Caki2 (cell line): ENCODE results near the gene MAST2. TPM values are rescaled to one million over a fixed set of nuclear protein-coding genes. Genes with fewer than 3 reads are reported as not detected.
A peak's percentile ranks its signal among the peaks of the same experiment; 100 is the strongest.
"Not testable (repeated sequence)": the region's sequence is repeated elsewhere in the genome, so short reads cannot be mapped to it uniquely, and the experiment has no call there.

Source experiments
- DNase-seq: peaks from one replicate; pipeline ENCODE4 v3.0.0-alpha.2; 2015; ENCODE audit warnings: low read depth
- in situ Hi-C: cut with HindIII; loops from 2 replicates; pipeline ENCODE4 v1.10.0; 2016; ENCODE audit warnings: low sequenced_read_pairs, low pct_unique_long_range_greater_than_20kb, mixed read lengths
- total RNA-seq: library from RNA; depleted of rRNA; stranded (reverse); fragments of >200 nt; shearing (Covaris generic); gene quantifications from 2 replicates; pipeline ENCODE4 v1.2.3, GENCODE V29; 2014; ENCODE audit warnings: low replicate concordance

Gene MAST2
- total RNA-seq, 1 experiment from 2014 or later: 27.5 TPM

DNA sequence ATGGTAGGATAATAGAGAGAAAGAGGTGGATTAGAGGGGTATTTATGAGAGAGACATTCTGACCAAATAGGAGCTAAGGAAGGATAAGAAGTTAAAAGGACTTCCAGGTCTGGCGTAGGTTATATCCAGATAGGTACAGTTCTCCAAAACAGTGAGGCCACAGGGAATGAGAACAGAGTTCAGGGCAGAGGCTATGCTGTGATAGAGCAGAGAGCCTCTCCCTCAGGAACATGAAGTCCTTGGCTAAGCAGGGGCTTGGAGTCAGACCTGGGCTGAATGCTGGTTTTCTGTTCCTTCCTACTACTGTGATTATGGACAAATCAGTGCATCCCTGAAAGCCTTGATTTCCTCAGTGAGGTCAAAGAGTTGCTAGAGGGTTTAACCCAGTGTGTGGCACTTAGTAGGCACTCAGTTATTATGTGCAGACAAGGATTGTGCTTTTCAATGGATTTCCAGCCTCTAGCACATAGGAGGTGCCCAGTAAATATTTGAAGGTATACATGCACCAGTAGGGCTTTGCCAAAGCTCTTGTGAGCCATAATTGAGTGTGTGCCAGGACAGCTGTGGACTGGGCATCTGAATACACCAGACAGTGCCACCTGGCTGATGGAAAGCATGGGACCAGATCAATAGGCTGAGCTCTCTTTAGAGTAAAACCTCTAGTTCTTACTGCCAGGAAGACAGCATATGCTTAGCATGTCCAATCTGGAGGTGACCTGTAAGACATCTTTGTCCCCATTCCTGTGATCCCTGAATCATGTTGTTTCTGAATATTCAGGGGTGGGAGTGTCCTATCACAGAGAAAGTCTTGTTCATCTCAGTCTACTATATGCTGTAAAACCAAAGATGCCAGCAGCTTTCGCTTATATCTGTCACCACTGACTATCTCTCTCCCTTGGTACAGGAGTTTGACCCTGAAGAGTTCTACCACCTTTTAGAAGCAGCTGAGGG, 217.9 kb downstream of the MAST2 start:
- in situ Hi-C loops: no loop called here

DNA sequence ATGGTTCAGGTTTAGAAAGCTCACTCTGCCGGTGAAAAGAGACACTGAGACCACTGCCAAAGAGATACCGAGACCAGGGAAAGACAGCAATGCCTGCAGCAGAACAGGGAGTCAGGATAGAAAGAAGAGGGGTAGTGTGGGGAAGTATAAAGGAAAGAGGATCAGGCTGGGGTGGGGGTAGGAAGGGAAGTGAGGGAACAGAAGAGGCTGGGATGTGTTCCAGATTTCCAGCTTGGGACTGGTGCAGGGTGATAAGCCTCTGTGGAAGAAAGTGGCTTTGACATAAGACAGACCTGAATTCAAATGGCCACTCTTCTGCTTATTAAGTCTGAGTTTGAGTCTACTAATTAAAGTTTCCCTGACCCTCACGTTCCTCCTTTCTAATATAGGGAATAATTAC, 223.1 kb downstream of the MAST2 start:
- no peak for DNase-seq
- in situ Hi-C loops: no loop called here

More for the DNA sequence above, 217.9 kb downstream of the MAST2 start:
- no peak for DNase-seq

DNA sequence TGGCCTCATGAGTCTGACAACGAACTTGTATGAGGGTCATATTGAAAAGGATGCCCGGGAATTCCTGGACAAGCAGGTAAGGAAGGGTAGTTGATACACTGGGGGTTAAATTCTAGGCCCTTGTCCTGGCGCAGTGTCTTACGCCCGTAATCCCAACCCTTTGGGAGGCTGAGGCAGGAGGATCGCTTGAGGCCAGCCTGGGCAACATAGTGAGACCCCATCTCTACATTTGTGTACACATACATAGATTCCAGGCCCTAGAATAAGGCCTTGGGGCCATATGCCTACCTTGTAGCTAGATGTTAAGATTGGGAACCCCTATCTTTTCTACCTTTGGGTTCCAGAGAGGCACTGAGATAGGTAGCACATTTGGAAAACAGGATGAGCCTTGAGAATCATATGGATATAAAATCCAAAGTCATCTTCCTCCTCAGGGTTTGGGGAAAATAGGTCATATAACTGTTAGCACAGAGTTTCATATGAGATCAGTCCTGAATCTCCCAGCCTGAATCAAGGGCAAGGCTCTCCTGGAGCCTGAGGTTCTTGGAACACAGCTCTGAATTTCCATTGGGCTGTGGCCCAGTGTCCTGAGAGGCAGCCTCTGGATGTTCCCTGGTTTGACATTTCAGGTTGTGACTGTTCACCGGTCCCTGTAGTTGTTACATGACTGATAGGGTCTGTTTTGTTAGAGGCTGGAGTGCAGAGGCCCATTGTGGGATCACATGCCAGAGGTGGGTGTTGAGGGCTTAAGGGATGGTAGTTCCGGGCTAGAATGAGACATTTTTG, 224.6 kb downstream of the MAST2 start:
- DNase-seq: no peak
- in situ Hi-C loops: no loop called here

DNA sequence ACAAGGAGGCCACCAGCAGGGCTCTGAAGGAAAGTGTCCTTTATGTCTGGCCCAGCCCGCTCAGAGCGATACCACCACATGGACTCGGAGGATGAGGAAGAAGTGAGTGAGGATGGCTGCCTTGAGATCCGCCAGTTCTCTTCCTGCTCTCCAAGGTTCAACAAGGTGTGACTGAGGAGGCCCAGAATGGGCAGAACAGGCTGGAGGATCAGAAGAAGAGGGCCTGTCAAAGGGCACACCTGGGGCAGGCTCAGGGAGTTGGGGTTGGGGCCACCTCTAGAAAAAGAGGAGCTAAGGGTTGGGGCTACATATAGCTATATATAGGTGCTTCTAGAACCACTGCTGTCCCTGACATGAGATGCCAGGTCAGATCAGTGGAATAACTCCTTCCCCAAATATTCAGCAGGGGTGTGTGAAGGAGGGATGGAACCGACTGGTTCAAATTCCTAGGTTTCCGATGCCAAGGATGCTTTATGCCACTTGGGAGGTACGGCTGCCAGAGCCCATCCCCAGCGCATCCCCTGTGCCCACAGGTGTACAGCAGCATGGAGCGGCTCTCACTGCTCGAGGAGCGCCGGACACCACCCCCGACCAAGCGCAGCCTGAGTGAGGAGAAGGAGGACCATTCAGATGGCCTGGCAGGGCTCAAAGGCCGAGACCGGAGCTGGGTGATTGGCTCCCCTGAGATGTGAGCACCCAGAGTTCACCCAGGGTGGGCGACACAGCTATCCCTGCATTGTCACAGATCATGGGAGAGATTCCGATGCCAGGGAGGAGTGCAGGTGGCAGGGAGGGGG, 226.9 kb downstream of the MAST2 start:
- in situ Hi-C loops: no loop called here
- no peak for DNase-seq

DNA sequence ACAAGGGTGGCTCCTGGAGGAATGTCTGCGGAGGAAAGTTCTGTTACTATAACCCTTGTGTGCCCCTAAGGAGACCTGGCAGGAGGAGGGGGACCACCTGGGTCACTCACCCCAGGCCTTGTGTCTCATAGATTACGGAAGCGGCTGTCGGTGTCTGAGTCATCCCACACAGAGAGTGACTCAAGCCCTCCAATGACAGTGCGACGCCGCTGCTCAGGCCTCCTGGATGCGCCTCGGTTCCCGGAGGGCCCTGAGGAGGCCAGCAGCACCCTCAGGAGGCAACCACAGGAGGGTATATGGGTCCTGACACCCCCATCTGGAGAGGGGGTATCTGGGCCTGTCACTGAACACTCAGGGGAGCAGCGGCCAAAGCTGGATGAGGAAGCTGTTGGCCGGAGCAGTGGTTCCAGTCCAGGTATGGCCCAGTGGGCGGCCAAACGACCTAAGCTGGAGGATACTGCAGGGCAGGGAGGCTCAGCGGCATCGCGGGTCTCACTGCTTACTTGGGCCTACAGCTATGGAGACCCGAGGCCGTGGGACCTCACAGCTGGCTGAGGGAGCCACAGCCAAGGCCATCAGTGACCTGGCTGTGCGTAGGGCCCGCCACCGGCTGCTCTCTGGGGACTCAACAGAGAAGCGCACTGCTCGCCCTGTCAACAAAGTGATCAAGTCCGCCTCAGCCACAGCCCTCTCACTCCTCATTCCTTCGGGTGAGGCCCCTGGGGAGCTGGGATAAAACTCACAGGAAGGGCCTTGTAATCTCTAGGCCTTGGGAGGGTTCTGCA, 227.7 kb downstream of the MAST2 start:
- DNase-seq: no peak
- in situ Hi-C loops: no loop called here

DNA sequence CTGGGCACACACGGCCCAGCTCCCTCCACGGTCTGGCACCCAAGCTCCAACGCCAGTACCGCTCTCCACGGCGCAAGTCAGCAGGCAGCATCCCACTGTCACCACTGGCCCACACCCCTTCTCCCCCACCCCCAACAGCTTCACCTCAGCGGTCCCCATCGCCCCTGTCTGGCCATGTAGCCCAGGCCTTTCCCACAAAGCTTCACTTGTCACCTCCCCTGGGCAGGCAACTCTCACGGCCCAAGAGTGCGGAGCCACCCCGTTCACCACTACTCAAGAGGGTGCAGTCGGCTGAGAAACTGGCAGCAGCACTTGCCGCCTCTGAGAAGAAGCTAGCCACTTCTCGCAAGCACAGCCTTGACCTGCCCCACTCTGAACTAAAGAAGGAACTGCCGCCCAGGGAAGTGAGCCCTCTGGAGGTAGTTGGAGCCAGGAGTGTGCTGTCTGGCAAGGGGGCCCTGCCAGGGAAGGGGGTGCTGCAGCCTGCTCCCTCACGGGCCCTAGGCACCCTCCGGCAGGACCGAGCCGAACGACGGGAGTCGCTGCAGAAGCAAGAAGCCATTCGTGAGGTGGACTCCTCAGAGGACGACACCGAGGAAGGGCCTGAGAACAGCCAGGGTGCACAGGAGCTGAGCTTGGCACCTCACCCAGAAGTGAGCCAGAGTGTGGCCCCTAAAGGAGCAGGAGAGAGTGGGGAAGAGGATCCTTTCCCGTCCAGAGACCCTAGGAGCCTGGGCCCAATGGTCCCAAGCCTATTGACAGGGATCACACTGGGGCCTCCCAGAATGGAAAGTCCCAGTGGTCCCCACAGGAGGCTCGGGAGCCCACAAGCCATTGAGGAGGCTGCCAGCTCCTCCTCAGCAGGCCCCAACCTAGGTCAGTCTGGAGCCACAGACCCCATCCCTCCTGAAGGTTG, 231.4 kb downstream of the MAST2 start:
- no peak for DNase-seq
- in situ Hi-C loops: no loop called here

DNA sequence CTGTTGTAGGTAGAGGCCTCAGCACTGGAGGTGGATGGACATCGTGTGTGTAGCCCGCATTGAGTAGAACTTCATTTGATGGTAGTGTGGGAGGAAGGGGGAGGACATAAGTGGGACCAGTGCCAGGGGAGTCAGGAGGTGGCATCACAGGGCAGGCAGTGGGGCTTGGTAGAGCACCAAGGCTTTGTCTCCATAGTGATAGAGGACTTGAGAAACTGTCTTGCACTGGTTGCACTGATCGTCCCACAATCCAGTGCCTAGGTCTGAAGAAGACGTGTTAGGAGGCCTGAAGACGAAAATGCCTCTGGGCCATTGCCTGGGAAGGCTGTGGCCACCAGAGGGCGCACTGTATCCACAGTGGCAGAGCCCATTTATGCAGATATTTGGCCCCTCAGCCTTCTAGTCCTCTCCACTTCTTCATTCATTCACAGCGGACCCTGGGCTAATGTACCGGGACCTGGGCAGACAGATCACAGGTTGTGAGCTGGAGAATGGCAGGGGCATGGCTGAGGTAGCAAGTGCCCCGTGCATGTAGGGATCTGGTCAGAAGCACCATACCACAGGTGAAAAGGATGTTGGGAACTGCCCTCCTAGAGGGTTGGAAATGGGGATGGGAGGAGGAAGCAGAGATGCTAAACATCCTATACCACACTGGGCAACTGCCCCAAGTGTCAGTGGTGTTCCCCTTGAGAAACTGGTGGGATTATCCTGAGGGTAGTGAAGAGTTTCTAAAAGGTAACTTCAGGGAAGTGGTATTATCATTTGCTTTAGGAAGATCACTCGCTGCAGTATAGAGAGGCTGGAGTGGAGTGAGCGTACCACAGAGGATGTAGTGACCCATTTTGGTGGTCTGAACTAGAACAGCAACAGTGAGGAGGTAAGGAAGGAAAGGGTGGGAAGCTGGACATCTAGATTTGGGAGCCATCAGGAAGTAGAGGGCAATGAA, 233.8 kb downstream of the MAST2 start:
- in situ Hi-C loops: no loop called here
- peak; percentile 61 for DNase-seq

DNA sequence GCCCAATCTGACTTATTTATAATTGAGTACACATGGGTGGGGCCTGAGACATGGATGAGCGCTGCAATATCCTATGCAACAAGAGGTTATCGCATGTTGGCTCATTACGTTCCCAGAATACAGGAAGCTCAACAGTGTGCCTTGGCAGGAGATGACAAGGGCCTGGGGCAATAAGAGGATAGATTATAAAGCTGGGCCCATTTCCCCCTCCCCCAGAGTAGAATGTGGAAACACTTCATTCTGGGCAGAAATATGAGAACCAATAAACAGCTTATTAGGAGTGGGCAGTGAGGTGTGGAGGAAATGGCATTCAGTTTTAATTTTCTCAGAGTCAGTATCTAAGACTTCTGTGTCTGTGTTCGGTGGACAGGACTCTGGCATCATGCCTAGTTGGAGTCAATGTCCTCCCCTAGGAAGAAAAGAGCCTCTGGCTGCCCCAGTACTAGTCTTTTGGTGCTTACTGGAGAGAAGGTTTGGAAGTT, 236.2 kb downstream of the MAST2 start:
- in situ Hi-C loops: no loop called here
- DNase-seq: no peak

DNA sequence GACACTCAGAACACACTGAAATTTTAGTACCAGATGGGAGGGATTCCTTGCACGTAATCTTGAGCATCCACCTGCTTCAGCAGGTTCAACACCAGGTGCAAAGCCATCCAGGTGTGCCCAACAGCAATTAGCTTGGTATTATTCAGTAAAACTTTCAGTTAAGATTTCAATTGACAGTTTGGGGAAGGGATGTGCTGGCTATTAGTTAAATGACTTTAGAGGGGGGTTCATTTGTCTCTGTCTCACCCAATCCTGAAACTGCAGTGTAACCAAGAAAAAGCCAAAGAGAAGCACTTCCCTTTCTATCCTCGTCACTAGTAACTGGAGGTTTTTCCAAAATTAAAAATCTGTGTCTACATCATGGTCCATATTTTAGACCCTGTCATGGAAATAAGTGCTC, 238.1 kb downstream of the MAST2 start:
- in situ Hi-C loops: no loop called here
- DNase-seq: no peak

DNA sequence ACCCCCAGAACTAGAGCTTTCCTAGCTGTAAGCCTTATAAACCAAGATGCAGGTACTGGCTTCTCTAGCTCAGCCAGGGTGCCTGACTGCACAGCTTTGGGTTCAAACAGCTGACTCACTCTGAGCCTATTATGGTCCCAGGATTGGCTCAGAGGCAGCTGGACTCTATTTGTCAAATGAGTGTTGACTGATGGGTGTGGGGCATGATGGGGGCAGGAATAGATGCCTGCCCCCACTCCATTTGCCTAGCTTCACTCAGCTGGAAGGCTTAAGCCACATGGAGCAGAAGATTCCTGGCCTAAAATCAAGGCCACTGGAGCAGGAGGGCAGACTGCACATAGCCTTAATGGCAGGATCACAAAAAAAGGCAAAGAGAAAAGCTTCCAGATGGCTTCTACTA, 238.6 kb downstream of the MAST2 start:
- in situ Hi-C loops: no loop called here
- no peak for DNase-seq

DNA sequence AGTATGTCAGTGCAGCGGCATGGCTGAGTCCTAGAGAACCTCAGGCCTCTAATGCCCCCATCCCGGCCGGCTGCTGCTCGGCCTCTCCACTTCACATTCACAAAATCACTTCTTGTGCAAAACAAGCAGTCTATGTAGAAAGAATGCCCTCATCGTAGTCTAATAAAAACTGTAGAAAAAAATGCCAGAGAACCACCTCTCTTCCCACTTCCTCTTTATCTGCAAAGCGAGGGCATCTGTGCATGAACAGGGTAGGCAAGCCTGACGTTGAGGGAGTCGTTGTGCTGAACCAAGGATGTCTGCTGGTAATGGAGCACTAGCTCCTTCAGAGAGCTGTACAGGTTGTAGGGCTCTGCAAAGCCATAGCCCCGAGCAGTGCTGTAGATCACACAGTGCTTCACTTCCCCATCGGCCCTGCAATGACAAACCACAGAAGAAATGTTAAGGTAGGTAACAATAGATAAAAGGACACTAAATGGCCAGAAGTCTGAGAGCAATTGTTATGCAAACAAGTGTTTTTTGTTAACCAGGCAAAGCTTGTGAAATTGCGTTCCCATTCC, 240.1 kb downstream of the MAST2 start:
- in situ Hi-C loops: no loop called here
- DNase-seq: no peak

DNA sequence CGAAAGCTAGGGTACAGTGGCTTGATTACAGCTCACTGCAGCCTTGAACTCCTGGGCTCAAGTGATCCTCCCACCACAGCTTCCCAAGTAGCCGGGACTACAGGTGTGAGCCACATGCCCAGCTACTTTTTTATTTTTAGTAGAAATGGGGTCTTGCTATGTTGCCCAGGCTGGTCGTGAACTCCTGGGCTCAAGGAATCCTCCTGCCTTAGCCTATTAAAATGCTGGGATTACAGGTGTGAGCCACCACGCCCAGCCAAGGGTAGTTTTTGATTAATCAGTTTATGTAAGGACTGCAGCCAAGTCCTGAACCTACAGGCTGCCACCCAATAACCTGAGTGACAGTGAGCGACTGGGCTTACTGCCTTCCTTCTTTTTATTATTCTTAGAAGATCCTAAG, 240.7 kb downstream of the MAST2 start:
- in situ Hi-C loops: no loop called here
- no peak for DNase-seq

DNA sequence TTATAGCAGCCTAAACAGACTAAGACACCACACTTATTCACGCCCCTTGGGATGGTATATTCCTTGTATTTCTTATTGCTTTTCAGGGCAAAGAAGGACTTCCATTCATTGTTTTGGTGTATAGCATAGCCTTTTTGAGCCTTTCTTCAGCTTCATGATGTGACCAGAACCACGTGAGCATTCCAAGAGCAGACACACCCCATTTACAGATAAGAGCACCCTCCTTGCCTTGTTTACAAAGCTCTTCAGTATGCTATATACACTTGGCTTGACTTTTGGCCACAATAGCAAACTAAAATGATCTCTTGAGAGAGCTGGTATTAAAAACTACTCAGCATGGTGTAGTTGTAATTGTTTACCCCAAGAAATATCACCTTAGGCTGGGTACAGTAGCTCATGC, 250.3 kb downstream of the MAST2 start:
- in situ Hi-C loops: no loop called here
- DNase-seq: no peak

DNA sequence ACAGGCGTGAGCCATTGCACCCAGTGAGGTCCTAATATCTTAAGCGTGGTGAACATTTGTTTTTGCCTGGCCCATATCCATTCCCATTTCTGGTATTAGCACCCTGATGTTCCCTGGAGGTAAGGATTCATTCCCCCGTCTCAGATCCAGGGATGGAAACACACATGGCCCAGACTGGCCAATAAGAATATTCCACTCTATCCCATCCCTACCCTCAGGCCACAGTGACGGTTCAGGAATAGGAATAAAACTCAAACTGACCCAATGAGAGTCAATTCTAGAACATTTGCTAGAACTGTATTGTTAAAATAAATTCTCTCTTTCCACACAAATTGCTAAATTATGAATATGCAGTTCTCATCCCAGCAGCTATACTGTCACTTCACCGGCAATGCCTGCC, 252.9 kb downstream of the MAST2 start:
- DNase-seq: no peak
- in situ Hi-C loops: no loop called here

DNA sequence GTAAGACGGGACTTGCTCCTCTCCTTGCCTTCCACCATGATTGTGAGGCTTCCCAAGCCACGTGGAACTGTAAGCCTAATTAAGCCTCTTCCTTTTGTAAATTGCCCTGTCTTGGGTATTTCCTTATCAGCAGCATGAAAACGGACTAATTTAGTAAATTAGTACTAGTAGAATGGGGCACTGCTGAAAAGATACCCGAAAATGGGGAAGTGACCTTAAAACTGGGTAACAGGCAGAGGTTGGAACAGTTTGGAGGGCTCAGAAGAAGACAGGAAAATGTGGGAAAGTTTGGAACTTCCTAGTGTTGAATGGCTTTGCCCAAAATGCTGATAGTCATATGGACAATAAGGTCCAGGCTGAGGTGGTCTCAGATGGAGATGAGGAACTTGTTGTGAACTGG, 253.8 kb downstream of the MAST2 start:
- in situ Hi-C loops, DNase-seq: not testable (repeated sequence)

DNA sequence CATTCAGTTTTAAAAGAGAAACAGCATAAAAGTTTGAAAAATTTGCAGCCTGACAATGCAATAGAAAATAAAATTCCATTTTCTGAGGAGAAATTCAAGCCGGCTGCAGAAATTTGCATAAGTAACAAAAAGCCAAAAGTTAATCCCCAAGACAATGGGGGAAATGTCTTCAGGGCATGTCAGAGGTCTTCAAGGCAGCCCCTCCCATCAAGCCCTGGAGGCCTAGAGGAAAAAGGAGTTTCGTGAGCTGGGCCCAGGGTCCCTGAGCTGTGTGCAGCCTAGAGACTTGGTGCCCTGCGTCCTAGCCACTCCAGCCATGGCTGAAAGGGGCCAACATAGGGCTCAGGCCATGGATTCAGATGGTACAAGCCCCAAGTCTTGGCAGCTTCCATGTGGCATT, 254.4 kb downstream of the MAST2 start:
- in situ Hi-C loops: no loop called here
- no peak for DNase-seq
